Spleen (tissue), 11 donors: ENCODE data around the gene C11orf98. TPM values are rescaled to one million over a fixed set of nuclear protein-coding genes. Genes with fewer than 3 reads are reported as not detected.
"Not testable (repeated sequence)": the region's sequence is repeated elsewhere in the genome, so short reads cannot be mapped to it uniquely, and the experiment has no call there.

Experiments
- DNase-seq: peaks from one replicate; pipeline ENCODE4 v3.0.0-alpha.2; 2020
- H3K27ac ChIP-seq, 8 donors: fragments of 200-600 bp; sonication (generic) in 7 of 8; 1 replicate in 4 of 8; 2 replicates in 4 of 8; pipeline versions ENCODE4 v1.5.0 to v1.8.0; 2016 to 2021; ENCODE audit warnings: inconsistent platforms in 4 of 8, mild to moderate bottlenecking in 4 of 8, moderate library complexity in 1 of 8
- H3K27me3 ChIP-seq, 7 donors: fragments of 200-600 bp; sonication (generic) in 6 of 7; replicated peaks in 1 of 7; 1 replicate in 4 of 7; 2 replicates in 3 of 7; pipeline versions ENCODE4 v1.5.0 to v1.8.0; 2016 to 2021; ENCODE audit warnings: inconsistent platforms in 3 of 7, mild to moderate bottlenecking in 1 of 7
- H3K36me3 ChIP-seq, 6 donors: fragments of 200-600 bp; sonication (generic) in 5 of 6; 1 replicate in 4 of 6; 2 replicates in 2 of 6; pipeline versions ENCODE4 v1.5.0 to v1.8.0; 2016 to 2021; ENCODE audit warnings: inconsistent platforms in 2 of 6
- H3K4me1 ChIP-seq, 6 donors: fragments of 200-600 bp; sonication (generic) in 5 of 6; 1 replicate in 3 of 6; 2 replicates in 3 of 6; pipeline versions ENCODE4 v1.5.0 to v1.8.0; 2016 to 2021; ENCODE audit warnings: inconsistent platforms in 3 of 6
- H3K4me3 ChIP-seq, 8 donors: fragments of 200-600 bp; sonication (generic) in 7 of 8; 1 replicate in 4 of 8; 2 replicates in 4 of 8; pipeline versions ENCODE4 v1.5.0 to v1.8.0; 2016 to 2021; ENCODE audit warnings: inconsistent platforms in 4 of 8, mild to moderate bottlenecking in 4 of 8, moderate library complexity in 2 of 8
- H3K9me3 ChIP-seq, 8 donors: fragments of 200-600 bp; sonication (generic) in 7 of 8; 1 replicate in 4 of 8; 2 replicates in 4 of 8; pipeline versions ENCODE4 v1.5.0 to v1.8.0; 2016 to 2021; ENCODE audit warnings: inconsistent platforms in 4 of 8
- CTCF ChIP-seq, 11 experiments: fragments of 200-600 bp in 7 of 11; fragments of 450-650 bp in 4 of 11; sonication (generic) in 4 of 11; IDR thresholded peaks in 8 of 11; conservative IDR thresholded peaks in 3 of 11; 1 replicate in 7 of 11; 2 replicates in 4 of 11; pipeline versions ENCODE4 v1.4.0 to v1.8.0; 2016 to 2021; ENCODE audit warnings: antibody characterized with exemption in 11 of 11, inconsistent platforms in 4 of 11, mild to moderate bottlenecking in 1 of 11
- POLR2A ChIP-seq, 3 donors: fragments of 450-650 bp; IDR thresholded peaks; one replicate each; pipeline ENCODE4 v1.5.1; 2017; ENCODE audit warnings: antibody characterized with exemption in 3 of 3, mild to moderate bottlenecking in 1 of 3
- POLR2AphosphoS5 ChIP-seq, 3 donors: sonication (generic); formaldehyde crosslinking; IDR thresholded peaks; one replicate each; pipeline ENCODE4 v1.5.1; 2017; ENCODE audit warnings: antibody characterized with exemption in 3 of 3
- WGBS, 5 donors: extraction: QIAGEN DNeasy Blood & Tissue Kit in 3 of 5; methylation state at CpG; one replicate each; pipeline versions ENCODE4 v1.1.5 to v1.1.7; 2013 to 2018; 5-methylcytosine and 5-hydroxymethylcytosine counted together
- intact Hi-C: fragments of 100-400 bp; cut with DNase I; formaldehyde crosslinking; loops from one replicate; pipeline ENCODE4 v1.15.0; 2023; ENCODE audit warnings: low total_unique reads
- polyA plus RNA-seq, 3 donors: library from polyadenylated mRNA; stranded (reverse); fragments of 200-250 nt; gene quantifications; one replicate each; pipeline ENCODE4 v1.2.1, GENCODE V29; 2013
- total RNA-seq, 7 donors: library from RNA; depleted of rRNA in 3 of 7; stranded (reverse); fragments of >200 nt in 3 of 7; fragmentation: NEBNext Ultra II Directional in 4 of 7; extraction: Animal tissue kit (Norgen Biotek cat#: 25700) in 4 of 7; gene quantifications; one replicate each; pipeline versions ENCODE4 v1.1.0 to v1.2.1, GENCODE V29; 2016 to 2021
- donor health status: healthy with polysubstance abuse.
- donor health status: DM: no; HTN: no; CAD: no; lungs with moderate emphysema.
- donor health status: DM: no; HTN: no; CAD: no.
- donor health status: Bipolar disorder and iron deficiency.
- donor health status: healthy.
- donor health status: DM: no; HTN: no; CAD: no.
- donor health status: DM: yes; HTN: yes; CAD: no.

The C11orf98 gene
- total and polyA plus RNA-seq, 10 donors: 30.9 to 164 (median 42.8) TPM

- intact Hi-C loops: no loop called here
Observed at GRCh38 chr11:62652161-62653006, 12.6 kb downstream of the C11orf98 start.

DNA sequence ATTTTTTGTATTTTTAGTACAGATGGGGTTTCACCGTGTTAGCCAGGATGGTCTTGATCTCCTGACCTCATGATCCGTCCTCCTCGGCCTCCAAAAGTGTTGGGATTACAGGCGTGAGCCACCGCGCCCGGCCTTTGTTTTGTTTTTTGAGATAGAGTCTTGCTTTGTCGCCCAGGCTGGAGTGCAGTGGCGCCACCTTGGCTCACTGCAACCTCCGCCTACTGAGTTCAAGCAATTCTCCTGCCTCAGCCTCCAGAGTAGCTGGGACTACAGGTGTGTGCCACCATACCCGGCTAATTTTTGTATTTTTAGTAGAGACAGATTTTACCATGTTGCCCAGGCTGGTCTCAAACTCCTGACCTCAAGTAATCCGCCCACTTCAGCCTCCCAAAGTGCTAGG, 14.7 kb downstream of the C11orf98 start:
- DNase-seq: peak; percentile 29
- intact Hi-C loops, H3K27me3 ChIP-seq, H3K27ac ChIP-seq, H3K9me3 ChIP-seq, H3K4me3 ChIP-seq: not testable (repeated sequence)
- Histone ChIP-seq H3K36me3 (peaks cover 0 to 33% (median 23%) of the 10 kb centered on the region in 6 donors), H3K4me1 (peaks cover 23 to 72% (median 46%) of the 10 kb centered on the region in 6 donors)
- WGBS, 5 donors: 88 to 98% (median 94%) methylated on average over 12 of the region's 12 CpGs

More at GRCh38 chr11:62652161-62653006, 12.6 kb downstream of the C11orf98 start:
- peak overlapping the region; percentile 78 to 97 (median 91) for H3K27ac ChIP-seq
- H3K27me3 ChIP-seq: no peaks in the 10 kb centered on the region
- no peaks in the 10 kb centered on the region for H3K9me3 ChIP-seq
- peaks cover 12 to 53% (median 29%) of the 10 kb centered on the region in 6 donors for H3K4me1 ChIP-seq
- peak; percentile 25 for DNase-seq
- peak overlapping the region; percentile 50 to 90 (median 77) for H3K4me3 ChIP-seq
- H3K36me3 ChIP-seq: peaks cover 0 to 33% (median 23%) of the 10 kb centered on the region in 6 donors
- WGBS, 5 donors: 35 to 38% (median 38%) methylated on average over 13 to 16 of the region's 16 CpGs
- TF ChIP-seq POLR2A (IDR thresholded peaks at IDR 0.05) (no peak), CTCF (IDR thresholded peaks at IDR 0.05 in 8 of 11, conservative IDR thresholded peaks at IDR 0.05 in 3 of 11) (no peak), POLR2AphosphoS5 (IDR thresholded peaks at IDR 0.05) (no peak)

- intact Hi-C loops: no loop called here
Observed at GRCh38 chr11:62649486-62649885, 15.5 kb downstream of the C11orf98 start.

DNA sequence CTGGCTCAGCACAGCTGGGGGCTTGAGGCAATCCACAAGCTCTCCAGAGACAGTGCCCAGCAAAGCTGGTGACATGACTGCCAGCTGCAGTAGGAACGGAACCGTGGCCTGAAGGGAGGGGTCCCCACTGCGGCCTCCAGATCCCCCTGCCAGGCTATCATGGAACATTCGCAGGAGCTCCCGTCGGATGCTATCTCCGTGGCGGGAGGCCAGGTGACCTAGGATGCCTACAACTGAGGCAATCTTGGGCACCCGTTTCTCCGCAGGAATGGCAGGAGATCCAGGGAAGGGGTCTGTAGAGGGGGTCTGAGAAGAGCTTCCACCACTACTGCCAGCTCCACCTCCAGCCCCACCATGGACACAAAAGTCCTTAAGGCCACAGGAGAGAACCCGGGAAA, 16.0 kb downstream of the C11orf98 start:
- Histone ChIP-seq H3K4me3 (no peak overlapping the region), H3K4me1 (peaks cover 32 to 77% (median 55%) of the 10 kb centered on the region in 6 donors), H3K9me3 (no peaks in the 10 kb centered on the region), H3K27me3 (no peaks in the 10 kb centered on the region), H3K36me3 (peaks cover 0 to 40% (median 28%) of the 10 kb centered on the region in 6 donors), H3K27ac (no peak overlapping the region)
- TF ChIP-seq POLR2AphosphoS5 (IDR thresholded peaks at IDR 0.05) (no peak), POLR2A (IDR thresholded peaks at IDR 0.05) (no peak), CTCF (IDR thresholded peaks at IDR 0.05 in 8 of 11, conservative IDR thresholded peaks at IDR 0.05 in 3 of 11) (no peak)
- DNase-seq: peak; percentile 75
- WGBS, 5 donors: 94 to 98% (median 95%) methylated on average over 11 of the region's 11 CpGs
- intact Hi-C loops: no loop called here

More at GRCh38 chr11:62649486-62649885, 15.5 kb downstream of the C11orf98 start:
- H3K36me3 ChIP-seq: peaks cover 0 to 35% (median 24%) of the 10 kb centered on the region in 6 donors
- H3K4me3 ChIP-seq: no peak overlapping the region
- TF ChIP-seq POLR2A (IDR thresholded peaks at IDR 0.05) (no peak), CTCF (IDR thresholded peaks at IDR 0.05 in 8 of 11, conservative IDR thresholded peaks at IDR 0.05 in 3 of 11) (no peak), POLR2AphosphoS5 (IDR thresholded peaks at IDR 0.05) (no peak)
- no peaks in the 10 kb centered on the region for H3K9me3 ChIP-seq
- no peak overlapping the region for H3K27ac ChIP-seq
- H3K4me1 ChIP-seq: peaks cover 29 to 77% (median 53%) of the 10 kb centered on the region in 6 donors
- WGBS, 5 donors: 86 to 89% (median 89%) methylated on average over 11 of the region's 11 CpGs
- DNase-seq: peak; percentile 62
- no peaks in the 10 kb centered on the region for H3K27me3 ChIP-seq
